Lower leg skin (tissue), 3 donors: Measurements from ENCODE around the gene CD109.

Source experiments
- CTCF ChIP-seq, 3 donors: fragments of 450-650 bp; IDR thresholded peaks; one replicate each; pipeline ENCODE4 v1.5.1; 2016; ENCODE audit warnings: antibody characterized with exemption in 3 of 3, mild to moderate bottlenecking in 3 of 3, moderate library complexity in 2 of 3
- POLR2A ChIP-seq, 2 donors: fragments of 450-650 bp; IDR thresholded peaks; one replicate each; pipeline ENCODE4 v1.6.1; 2016 to 2017; ENCODE audit warnings: antibody characterized with exemption in 2 of 2, mild to moderate bottlenecking in 1 of 2, moderate library complexity in 1 of 2

GRCh38 chr6:73817253-73817652 lies 121.2 kb downstream of the CD109 start:
- TF ChIP-seq POLR2A (IDR thresholded peaks at IDR 0.05): no peak
- TF ChIP-seq CTCF (IDR thresholded peaks at IDR 0.05): no peak
